HepG2 (cell line): ENCODE data around the gene TEKT2. TPM values are rescaled to one million over a fixed set of nuclear protein-coding genes. Genes with fewer than 3 reads are reported as not detected.

Experiments
- ATAC-seq: fragments of 200-7000 bp; cut with Tn5 transposase; 3 replicates; pipeline ENCODE4 v1.9.1; 2020; ENCODE audit warnings: mild to moderate bottlenecking, moderate library complexity
- BruUV-seq: library from RNA; stranded (reverse); fragments of 400-500 nt; replicated peaks from 2 replicates; lab custom pipeline; 2021; lab: Mats Ljungman, UMichigan
- CTCF ChIA-PET: fragments of 300-600 bp; formaldehyde crosslinking; extraction: SDS; loops from one replicate; lab custom pipeline; 2021; ENCODE audit warnings: low total read pairs, inconsistent platforms, low intra/inter-chr PET ratio; lab: Yijun Ruan, JAX
- POLR2A ChIA-PET: fragments of 350-600 bp; sonication (Branson Sonifier 250); formaldehyde crosslinking; loops from one replicate; lab custom pipeline; 2020; ENCODE audit warnings: antibody characterized with exemption, inconsistent platforms; lab: Yijun Ruan, JAX
- DNase-seq: peaks from one replicate; pipeline ENCODE4 v3.0.0-alpha.2; 2015; ENCODE audit warnings: low spot score
- FAIRE-seq: peaks from 3 replicates; lab custom pipeline; 2011; peaks lifted over from hg19 to GRCh38; lab: Jason Lieb, UNC
- H2AFZ ChIP-seq: one replicate; pipeline ENCODE4 v1.6.1; 2011; ENCODE audit warnings: low read length, inconsistent platforms
- H3K27ac ChIP-seq: fragments of 300-600 bp; 3 replicates; pipeline ENCODE4 v1.8.0; 2011; ENCODE audit warnings: mixed run types, mild to moderate bottlenecking, mixed read lengths, low read length, inconsistent platforms; ENCODE audit not compliant: insufficient read depth; ENCODE audit errors: extremely low read length
- H3K27me3 ChIP-seq, 2 experiments: fragments of 200-600 bp in 1 of 2; 2 replicates in 1 of 2; 3 replicates in 1 of 2; pipeline versions ENCODE4 v1.6.0 to v1.8.0; 2011; ENCODE audit warnings: low read length in 2 of 2, mild to moderate bottlenecking in 2 of 2, moderate library complexity in 2 of 2, inconsistent platforms in 1 of 2; ENCODE audit not compliant: insufficient read depth in 2 of 2, control insufficient read depth in 1 of 2
- H3K36me3 ChIP-seq, 2 experiments: fragments of 200-600 bp in 1 of 2; replicated peaks in 1 of 2; 2 replicates in 1 of 2; 3 replicates in 1 of 2; pipeline versions ENCODE4 v1.5.1 to v1.8.0; 2011; ENCODE audit warnings: low read length in 2 of 2, inconsistent platforms in 1 of 2; ENCODE audit not compliant: insufficient read depth in 2 of 2, control insufficient read depth in 1 of 2
- H3K4me1 ChIP-seq: 2 replicates; pipeline ENCODE4 v1.5.1; 2012; ENCODE audit warnings: low read length, inconsistent platforms; ENCODE audit not compliant: insufficient read depth
- H3K4me2 ChIP-seq: 2 replicates; pipeline ENCODE4 v1.6.0; 2011; ENCODE audit warnings: low read depth, low read length, inconsistent platforms
- H3K4me3 ChIP-seq, 3 experiments: fragments of 200-600 bp in 1 of 3; sonication (generic), shearing (Covaris generic) in 1 of 3; replicated peaks in 1 of 3; 2 replicates each; pipeline ENCODE4 v1.5.1; 2011 to 2016; ENCODE audit warnings: low read length in 3 of 3, inconsistent platforms in 2 of 3, low read depth in 2 of 3, mild to moderate bottlenecking in 2 of 3, control low read depth in 1 of 3, mixed read lengths in 1 of 3; ENCODE audit not compliant: insufficient read depth in 1 of 3
- H3K79me2 ChIP-seq: one replicate; pipeline ENCODE4 v1.6.1; 2011; ENCODE audit warnings: low read length, inconsistent platforms; ENCODE audit not compliant: insufficient read depth
- H3K9ac ChIP-seq: 2 replicates; pipeline ENCODE4 v1.6.0; 2011; ENCODE audit warnings: mild to moderate bottlenecking, low read depth, low read length, inconsistent platforms; ENCODE audit not compliant: insufficient read depth
- H3K9me3 ChIP-seq: 2 replicates; pipeline ENCODE4 v1.5.1; 2012; ENCODE audit warnings: mild to moderate bottlenecking, low read length
- H4K20me1 ChIP-seq: 2 replicates; pipeline ENCODE4 v1.6.0; 2011; ENCODE audit warnings: inconsistent platforms, mild to moderate bottlenecking, low read length, moderate library complexity; ENCODE audit not compliant: insufficient read depth
- AGO2 ChIP-seq: fragments of 200-400 bp; formaldehyde crosslinking; optimal IDR thresholded peaks from 2 replicates; pipeline ENCODE3; 2017; ENCODE audit warnings: mild to moderate bottlenecking, low read depth, low read length, moderate library complexity
- JUN ChIP-seq: sonication (generic); formaldehyde crosslinking; IDR thresholded peaks from 2 replicates; pipeline ENCODE4 v1.4.0; 2020; ENCODE audit warnings: mild to moderate bottlenecking, missing genetic modification reagents
- ZC3H13 ChIP-seq: sonication (generic); formaldehyde crosslinking; IDR thresholded peaks from 2 replicates; pipeline ENCODE4 v1.8.1; 2023; ENCODE audit warnings: mild to moderate bottlenecking, missing genetic modification reagents, moderate library complexity
- ZMYM2 ChIP-seq: sonication (generic); formaldehyde crosslinking; IDR thresholded peaks from 2 replicates; pipeline ENCODE4 v1.8.0; 2022; ENCODE audit warnings: mild to moderate bottlenecking, missing genetic modification reagents
- WGBS: methylation state at CpG from one replicate; pipeline ENCODE4 v1.1.6; 2017; ENCODE audit warnings: low lambda C conversion rate; 5-methylcytosine and 5-hydroxymethylcytosine counted together
- in situ Hi-C: cut with HindIII; loops from 2 replicates; pipeline ENCODE4 v1.10.0; 2017; ENCODE audit warnings: low pct_unique_long_range_greater_than_20kb; ENCODE audit not compliant: extremely low pct_ligation_motif_present
- intact Hi-C: fragments of 100-400 bp; cut with micrococcal nuclease; formaldehyde crosslinking; loops from one replicate; pipeline ENCODE4 v1.10.0; 2022; ENCODE audit not compliant: unreplicated experiment
- polyA plus RNA-seq, 8 experiments: library from polyadenylated mRNA; depleted of rRNA in 3 of 8; stranded (reverse) in 7 of 8; unstranded in 1 of 8; fragments of >200 nt; fragmentation: Illumina TruSeq in 4 of 8; extraction: Trizol in 4 of 8; gene quantifications; 2 replicates each; pipeline versions ENCODE4 v1.2.1 to v1.2.3, GENCODE V29; 2011 to 2016; ENCODE audit warnings: low read depth in 4 of 8, missing spikeins in 1 of 8, mixed read lengths in 1 of 8; ENCODE audit not compliant: insufficient read depth in 1 of 8
- total RNA-seq, 5 experiments: library from RNA; depleted of rRNA; stranded (reverse); fragments of >200 nt; fragmentation: Illumina TruSeq; extraction: Trizol; gene quantifications; 2 replicates each; pipeline ENCODE4 v1.2.3, GENCODE V29; 2016; ENCODE audit warnings: low read depth in 1 of 5
- TF ChIP-seq, protein P1 (sequence below): IDR thresholded peaks from 2 replicates; pipeline ENCODE4 v1.6.1; 2012; ENCODE audit warnings: low read length, improper control_type of control experiment

TEKT2 gene
- total and polyA plus RNA-seq, 2 of the 13 experiments (the other 11 are each of a cell fraction or from before 2014, with no cell fraction given) = 0.31 to 0.38 TPM

DNA sequence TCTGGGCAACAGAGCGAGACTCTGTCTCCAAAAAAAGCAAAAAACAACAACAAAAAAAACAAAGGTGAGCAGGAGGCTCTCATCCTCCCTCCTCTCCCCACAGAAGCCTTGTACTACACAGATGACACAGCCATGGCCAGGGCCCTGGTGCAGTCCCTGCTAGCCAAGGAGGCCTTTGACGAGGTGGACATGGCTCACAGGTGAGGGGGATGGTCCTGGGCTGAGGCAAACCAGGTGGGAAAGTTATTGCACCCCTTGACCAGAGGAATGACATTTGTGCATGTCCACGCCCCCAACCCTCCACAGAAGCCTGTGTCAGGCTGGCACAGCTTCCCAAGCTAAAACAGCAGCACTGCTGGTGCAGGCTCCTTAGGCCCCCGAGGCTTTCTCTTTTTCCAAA is 7.2 kb downstream of the TEKT2 start:
- in situ Hi-C loops = no loop called here

DNA sequence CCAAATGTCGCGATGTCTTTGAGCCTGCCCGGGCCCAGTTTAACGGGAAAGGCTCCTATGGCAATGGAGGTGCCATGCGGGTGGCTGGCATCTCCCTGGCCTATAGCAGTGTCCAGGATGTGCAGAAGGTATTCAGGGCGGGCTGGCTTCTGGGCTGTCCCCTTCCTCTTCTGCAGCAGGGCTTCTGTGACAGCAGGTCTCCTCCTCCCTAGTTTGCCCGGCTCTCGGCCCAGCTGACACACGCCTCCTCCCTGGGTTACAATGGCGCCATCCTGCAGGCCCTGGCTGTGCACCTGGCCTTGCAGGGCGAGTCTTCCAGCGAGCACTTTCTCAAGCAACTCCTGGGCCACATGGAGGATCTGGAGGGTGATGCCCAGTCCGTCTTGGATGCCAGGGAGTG is 7.8 kb downstream of the TEKT2 start:
- Histone ChIP-seq H3K4me3 (no peak overlapping the region), H3K9ac (no peak overlapping the region), H3K36me3 (peaks cover 35 to 51% of the 10 kb centered on the region in 2 experiments), H4K20me1 (0 out of 2 replicates have a peak, but pooled peaks cover 3% of the 10 kb centered on the region), H3K27ac (no peak overlapping the region), H3K9me3 (no peaks in the 10 kb centered on the region), H3K27me3 (no peaks in the 10 kb centered on the region; a peak in 1 of 5 replicates), H3K4me1 (peaks cover 23% of the 10 kb centered on the region), H2AFZ (no peak overlapping the region), H3K4me2 (no peak overlapping the region), H3K79me2 (peaks cover 21% of the 10 kb centered on the region)
- CTCF ChIA-PET = no interaction called here
- peak; percentile 36 for TF ChIP-seq AGO2
- no peak for TF ChIP-seq JUN
- TF ChIP-seq, protein P1, sequence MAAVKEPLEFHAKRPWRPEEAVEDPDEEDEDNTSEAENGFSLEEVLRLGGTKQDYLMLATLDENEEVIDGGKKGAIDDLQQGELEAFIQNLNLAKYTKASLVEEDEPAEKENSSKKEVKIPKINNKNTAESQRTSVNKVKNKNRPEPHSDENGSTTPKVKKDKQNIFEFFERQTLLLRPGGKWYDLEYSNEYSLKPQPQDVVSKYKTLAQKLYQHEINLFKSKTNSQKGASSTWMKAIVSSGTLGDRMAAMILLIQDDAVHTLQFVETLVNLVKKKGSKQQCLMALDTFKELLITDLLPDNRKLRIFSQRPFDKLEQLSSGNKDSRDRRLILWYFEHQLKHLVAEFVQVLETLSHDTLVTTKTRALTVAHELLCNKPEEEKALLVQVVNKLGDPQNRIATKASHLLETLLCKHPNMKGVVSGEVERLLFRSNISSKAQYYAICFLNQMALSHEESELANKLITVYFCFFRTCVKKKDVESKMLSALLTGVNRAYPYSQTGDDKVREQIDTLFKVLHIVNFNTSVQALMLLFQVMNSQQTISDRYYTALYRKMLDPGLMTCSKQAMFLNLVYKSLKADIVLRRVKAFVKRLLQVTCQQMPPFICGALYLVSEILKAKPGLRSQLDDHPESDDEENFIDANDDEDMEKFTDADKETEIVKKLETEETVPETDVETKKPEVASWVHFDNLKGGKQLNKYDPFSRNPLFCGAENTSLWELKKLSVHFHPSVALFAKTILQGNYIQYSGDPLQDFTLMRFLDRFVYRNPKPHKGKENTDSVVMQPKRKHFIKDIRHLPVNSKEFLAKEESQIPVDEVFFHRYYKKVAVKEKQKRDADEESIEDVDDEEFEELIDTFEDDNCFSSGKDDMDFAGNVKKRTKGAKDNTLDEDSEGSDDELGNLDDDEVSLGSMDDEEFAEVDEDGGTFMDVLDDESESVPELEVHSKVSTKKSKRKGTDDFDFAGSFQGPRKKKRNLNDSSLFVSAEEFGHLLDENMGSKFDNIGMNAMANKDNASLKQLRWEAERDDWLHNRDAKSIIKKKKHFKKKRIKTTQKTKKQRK = no peak
- intact Hi-C loops = no loop called here
- 95% methylated on average over 11 of the region's 13 CpGs for WGBS
- no peak for FAIRE-seq
- POLR2A ChIA-PET = no interaction called here
- no peak for ATAC-seq
- in situ Hi-C loops = no loop called here
- DNase-seq = no peak
- BruUV-seq = no TSS peak

More for the DNA sequence above, 7.2 kb downstream of the TEKT2 start:
- H3K27ac ChIP-seq = no peak overlapping the region
- TF ChIP-seq ZMYM2 (CRISPR knock-in tag) (no peak), ZC3H13 (0 out of 2 replicates have a peak, but pooled peaks have one; percentile 35)
- 0 out of 2 replicates have a peak, but pooled peaks cover 3% of the 10 kb centered on the region for H4K20me1 ChIP-seq
- ATAC-seq = no peak
- BruUV-seq = no TSS peak
- no peak for FAIRE-seq
- H3K27me3 ChIP-seq = no peaks in the 10 kb centered on the region; a peak in 1 of 5 replicates
- H3K9me3 ChIP-seq = no peaks in the 10 kb centered on the region
- no peak overlapping the region for H3K4me3 ChIP-seq
- peaks cover 23% of the 10 kb centered on the region for H3K4me1 ChIP-seq
- 0 out of 2 replicates have a peak overlapping the region, but pooled peaks have one; percentile 1 for H3K4me2 ChIP-seq
- intact Hi-C loops = no loop called here
- H3K79me2 ChIP-seq = peaks cover 21% of the 10 kb centered on the region
- H3K9ac ChIP-seq = no peak overlapping the region
- DNase-seq = no peak
- POLR2A ChIA-PET = no interaction called here
- H2AFZ ChIP-seq = no peak overlapping the region
- CTCF ChIA-PET = no interaction called here
- 90% methylated on average over 3 of the region's 4 CpGs for WGBS
- peaks cover 35 to 50% of the 10 kb centered on the region in 2 experiments for H3K36me3 ChIP-seq
